Smooth muscle cell (in vitro differentiated cells): ENCODE measurements around the gene CNTN4. TPM values are rescaled to one million over a fixed set of nuclear protein-coding genes. Genes with fewer than 3 reads are reported as not detected.
"Not testable (repeated sequence)": the region's sequence is repeated elsewhere in the genome, so short reads cannot be mapped to it uniquely, and the experiment has no call there.

Experiments used
- DNase-seq: peaks from one replicate; lab custom pipeline; 2025; ENCODE audit not compliant: unreplicated experiment; lab: John Stamatoyannopoulos, UW
- H2AFZ ChIP-seq: fragments of 200-600 bp; sonication (generic); 2 replicates; pipeline ENCODE4 v1.6.0; 2016; ENCODE audit warnings: antibody characterized with exemption, low read depth, mild to moderate bottlenecking
- H3F3A ChIP-seq: fragments of 200-600 bp; sonication (generic); 2 replicates; pipeline ENCODE4 v1.6.0; 2017; ENCODE audit warnings: antibody characterized with exemption, low read depth
- H3K27ac ChIP-seq: fragments of 200-600 bp; sonication (generic); 2 replicates; pipeline ENCODE4 v1.5.1; 2016; ENCODE audit warnings: low read depth, mild to moderate bottlenecking
- H3K27me3 ChIP-seq: fragments of 200-600 bp; sonication (generic); 2 replicates; pipeline ENCODE4 v1.6.1; 2016; ENCODE audit warnings: low read depth, mild to moderate bottlenecking
- H3K36me3 ChIP-seq: fragments of 200-600 bp; sonication (generic); 2 replicates; pipeline ENCODE4 v1.5.1; 2016; ENCODE audit warnings: low read depth
- H3K4me1 ChIP-seq: fragments of 200-600 bp; sonication (generic); 2 replicates; pipeline ENCODE4 v1.5.1; 2016; ENCODE audit warnings: low read depth
- H3K4me2 ChIP-seq: fragments of 200-600 bp; sonication (generic); 2 replicates; pipeline ENCODE4 v1.6.0; 2016; ENCODE audit warnings: mild to moderate bottlenecking
- H3K4me3 ChIP-seq: fragments of 200-600 bp; sonication (generic); 2 replicates; pipeline ENCODE4 v1.5.1; 2016; ENCODE audit warnings: mild to moderate bottlenecking
- H3K79me2 ChIP-seq: fragments of 200-600 bp; sonication (generic); 2 replicates; pipeline ENCODE4 v1.6.0; 2016; ENCODE audit warnings: low read depth, mild to moderate bottlenecking
- H3K9ac ChIP-seq: fragments of 200-600 bp; sonication (generic); 2 replicates; pipeline ENCODE4 v1.6.0; 2016; ENCODE audit warnings: low read depth
- H3K9me3 ChIP-seq: fragments of 200-600 bp; sonication (generic); replicated peaks from 2 replicates; pipeline ENCODE4 v1.5.1; 2016; ENCODE audit warnings: low read depth
- H4K20me1 ChIP-seq: fragments of 200-600 bp; sonication (generic); 2 replicates; pipeline ENCODE4 v1.6.0; 2016; ENCODE audit warnings: low read depth
- WGBS: methylation state at CpG from one replicate; pipeline ENCODE4 v1.1.7; 2016; ENCODE audit warnings: low lambda C conversion rate; 5-methylcytosine and 5-hydroxymethylcytosine counted together
- polyA plus RNA-seq: library from polyadenylated mRNA; unstranded; fragments of >200 nt; fragmentation: Nextera tagmentation; extraction: Ambion mirVana; gene quantifications from 2 replicates; pipeline ENCODE4 v1.2.1, GENCODE V29; 2016
- total RNA-seq: library from RNA; depleted of rRNA; stranded (reverse); fragments of >200 nt; gene quantifications from 2 replicates; pipeline ENCODE4 v1.2.3, GENCODE V29; 2014
- TF ChIP-seq, protein P1 (sequence below): fragments of 200-600 bp; sonication (generic); IDR thresholded peaks from 2 replicates; pipeline ENCODE4 v1.5.1; 2017; ENCODE audit warnings: borderline replicate concordance, mild to moderate bottlenecking, antibody characterized with exemption; ENCODE audit not compliant: insufficient read depth, poor library complexity, severe bottlenecking

The CNTN4 gene
- total and polyA plus RNA-seq, 2 experiments from 2014 or later: 12.1 to 15.8 TPM

DNA sequence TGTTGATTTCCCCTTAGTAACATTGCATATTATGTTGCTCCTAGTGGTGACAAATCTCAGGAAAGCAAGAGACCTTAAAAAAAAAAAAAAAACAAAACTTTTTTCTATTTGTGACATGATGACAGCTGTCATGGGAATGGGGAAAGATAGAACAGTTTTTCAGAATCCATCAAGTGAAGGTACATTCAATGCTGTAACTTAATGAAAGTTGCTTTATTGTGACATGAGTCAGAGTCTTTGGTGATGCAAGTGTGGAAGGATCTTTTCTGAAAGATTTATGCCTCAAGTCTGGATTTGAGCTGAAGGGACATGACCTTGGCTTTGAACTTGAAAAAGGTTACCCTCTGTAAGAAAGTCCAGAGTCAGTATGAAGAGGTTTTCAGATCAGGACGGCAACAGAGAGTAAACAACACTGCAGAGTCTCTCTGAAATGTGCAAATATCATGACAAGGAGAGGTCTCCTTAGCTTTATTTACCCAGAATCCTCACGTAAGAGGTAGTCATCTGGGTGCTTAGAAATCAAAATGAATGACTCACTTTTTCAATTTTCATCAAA lies 424.7 kb downstream of the CNTN4 start:
- 43% methylated on average over 2 of the region's 2 CpGs for WGBS
- TF ChIP-seq, protein P1, sequence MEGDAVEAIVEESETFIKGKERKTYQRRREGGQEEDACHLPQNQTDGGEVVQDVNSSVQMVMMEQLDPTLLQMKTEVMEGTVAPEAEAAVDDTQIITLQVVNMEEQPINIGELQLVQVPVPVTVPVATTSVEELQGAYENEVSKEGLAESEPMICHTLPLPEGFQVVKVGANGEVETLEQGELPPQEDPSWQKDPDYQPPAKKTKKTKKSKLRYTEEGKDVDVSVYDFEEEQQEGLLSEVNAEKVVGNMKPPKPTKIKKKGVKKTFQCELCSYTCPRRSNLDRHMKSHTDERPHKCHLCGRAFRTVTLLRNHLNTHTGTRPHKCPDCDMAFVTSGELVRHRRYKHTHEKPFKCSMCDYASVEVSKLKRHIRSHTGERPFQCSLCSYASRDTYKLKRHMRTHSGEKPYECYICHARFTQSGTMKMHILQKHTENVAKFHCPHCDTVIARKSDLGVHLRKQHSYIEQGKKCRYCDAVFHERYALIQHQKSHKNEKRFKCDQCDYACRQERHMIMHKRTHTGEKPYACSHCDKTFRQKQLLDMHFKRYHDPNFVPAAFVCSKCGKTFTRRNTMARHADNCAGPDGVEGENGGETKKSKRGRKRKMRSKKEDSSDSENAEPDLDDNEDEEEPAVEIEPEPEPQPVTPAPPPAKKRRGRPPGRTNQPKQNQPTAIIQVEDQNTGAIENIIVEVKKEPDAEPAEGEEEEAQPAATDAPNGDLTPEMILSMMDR: no peak
- H3K4me1 ChIP-seq: peaks cover 14% of the 10 kb centered on the region
- no peak overlapping the region for H2AFZ ChIP-seq
- H3K9ac ChIP-seq: no peak overlapping the region
- peaks cover 12% of the 10 kb centered on the region for H3F3A ChIP-seq
- no peaks in the 10 kb centered on the region for H4K20me1 ChIP-seq
- H3K27me3 ChIP-seq: no peaks in the 10 kb centered on the region
- H3K27ac ChIP-seq: no peak overlapping the region
- no peak overlapping the region for H3K4me2 ChIP-seq
- DNase-seq: no peak
- H3K4me3 ChIP-seq: no peak overlapping the region
- no peaks in the 10 kb centered on the region for H3K9me3 ChIP-seq
- no peaks in the 10 kb centered on the region for H3K36me3 ChIP-seq
- H3K79me2 ChIP-seq: no peaks in the 10 kb centered on the region

DNA sequence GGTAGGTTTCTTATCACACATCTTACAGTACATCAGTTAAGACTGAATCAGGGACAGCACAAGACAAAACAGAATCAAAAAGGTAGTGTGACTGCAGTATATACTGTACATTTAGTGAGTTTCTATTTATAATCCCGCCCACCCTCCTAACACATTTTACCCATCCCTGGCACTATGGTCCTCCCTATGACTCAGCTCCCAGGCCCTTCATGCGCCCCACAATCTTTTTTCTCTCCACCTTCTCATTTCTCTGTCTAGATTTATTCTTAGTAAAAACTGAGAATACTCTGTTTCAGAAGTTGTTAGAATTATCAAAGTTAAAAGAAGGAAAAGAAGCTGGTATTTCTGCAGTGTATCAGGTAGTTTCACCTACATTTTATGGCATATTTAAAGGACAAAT lies 427.3 kb downstream of the CNTN4 start:
- TF ChIP-seq, protein P1: no peak
- Histone ChIP-seq H3K27ac (peak overlapping the region; percentile 81), H3K4me1 (peaks cover 14% of the 10 kb centered on the region), H3K27me3 (no peaks in the 10 kb centered on the region), H3F3A (peaks cover 12% of the 10 kb centered on the region), H3K4me2 (peak overlapping the region; percentile 68), H3K9ac (no peak overlapping the region), H3K79me2 (no peaks in the 10 kb centered on the region), H4K20me1 (no peaks in the 10 kb centered on the region), H3K9me3 (no peaks in the 10 kb centered on the region), H3K36me3 (no peaks in the 10 kb centered on the region), H3K4me3 (no peak overlapping the region), H2AFZ (no peak overlapping the region)
- no peak for DNase-seq
- 56% methylated on average over 2 of the region's 2 CpGs for WGBS

DNA sequence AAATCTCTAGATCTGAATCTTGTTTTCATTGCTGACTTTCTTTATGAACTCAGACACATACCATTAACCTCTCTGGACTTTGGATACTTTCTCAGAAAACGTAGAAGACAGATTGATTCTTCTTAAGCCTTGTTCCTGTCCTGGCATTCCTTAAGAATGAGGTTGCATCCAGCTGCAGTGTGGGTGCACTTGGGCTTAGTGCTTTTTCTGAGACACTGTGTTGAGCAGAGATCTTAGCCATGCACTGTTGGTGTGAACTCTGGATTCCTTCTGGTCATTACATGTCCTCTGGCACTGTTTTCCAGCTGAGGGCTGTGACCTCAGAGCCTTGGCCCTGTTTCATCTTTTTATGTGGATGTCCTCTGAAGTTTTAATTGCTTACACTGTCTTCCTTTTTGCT lies 428.3 kb downstream of the CNTN4 start:
- H3K79me2 ChIP-seq: no peaks in the 10 kb centered on the region
- no peak overlapping the region for H3K4me3 ChIP-seq
- H4K20me1 ChIP-seq: no peaks in the 10 kb centered on the region
- no peak for DNase-seq
- WGBS: 0% methylated on average over 1 of the region's 1 CpG
- no peaks in the 10 kb centered on the region for H3K27me3 ChIP-seq
- H3K4me2 ChIP-seq: peak overlapping the region; percentile 68
- peak overlapping the region; percentile 81 for H3K27ac ChIP-seq
- H3K9me3 ChIP-seq: no peaks in the 10 kb centered on the region
- H3K9ac ChIP-seq: no peak overlapping the region
- TF ChIP-seq, protein P1: no peak
- no peaks in the 10 kb centered on the region for H3K36me3 ChIP-seq
- H2AFZ ChIP-seq: no peak overlapping the region
- H3K4me1 ChIP-seq: peaks cover 14% of the 10 kb centered on the region
- H3F3A ChIP-seq: peaks cover 12% of the 10 kb centered on the region

- H3K27me3 ChIP-seq, H3K9ac ChIP-seq, H3K4me3 ChIP-seq, H3K9me3 ChIP-seq, H3K79me2 ChIP-seq, H4K20me1 ChIP-seq, DNase-seq, H3K36me3 ChIP-seq, H2AFZ ChIP-seq: not testable (repeated sequence)
- Histone ChIP-seq H3K27ac (peak overlapping the region; percentile 36), H3F3A (peaks cover 12% of the 10 kb centered on the region), H3K4me1 (peaks cover 14% of the 10 kb centered on the region), H3K4me2 (peak overlapping the region; percentile 44)
- 37% methylated on average over 7 of the region's 8 CpGs for WGBS
Observed at GRCh38 chr3:2527328-2527727, 428.7 kb downstream of the CNTN4 start.

DNA sequence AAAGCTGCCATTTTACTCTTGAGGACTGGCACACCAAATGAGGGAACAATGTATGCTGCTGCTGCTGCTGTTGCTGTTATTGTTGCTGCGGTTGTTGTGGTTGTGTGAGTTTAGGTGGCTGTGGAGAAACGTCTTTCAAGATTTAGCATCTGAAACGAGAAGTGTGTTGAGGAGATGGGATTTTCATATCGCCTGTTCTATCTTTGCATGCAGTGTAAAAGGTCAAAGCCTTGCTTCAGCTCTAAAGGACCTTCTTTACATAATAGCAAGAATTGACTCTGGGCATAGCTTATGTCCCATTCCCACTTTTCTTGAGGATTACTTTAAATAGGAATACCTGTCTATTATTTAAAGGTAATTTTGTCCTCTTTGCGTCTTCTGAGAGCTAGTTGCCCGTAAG lies 436.1 kb downstream of the CNTN4 start:
- H3K27me3 ChIP-seq: not testable (repeated sequence)

More for the DNA sequence above, 436.1 kb downstream of the CNTN4 start:
- 74% methylated on average over 4 of the region's 6 CpGs for WGBS
- not testable (repeated sequence) for H3K27ac ChIP-seq, H3K4me1 ChIP-seq, H3K9ac ChIP-seq, H3K4me3 ChIP-seq, H3F3A ChIP-seq, H3K79me2 ChIP-seq, H3K4me2 ChIP-seq, H2AFZ ChIP-seq, H4K20me1 ChIP-seq, H3K36me3 ChIP-seq, H3K9me3 ChIP-seq, DNase-seq
